ENCODE data around the gene REC8. TPM values are rescaled to one million over a fixed set of nuclear protein-coding genes. Genes with fewer than 3 reads are reported as not detected.
A peak's percentile ranks its signal among the peaks of the same experiment; 100 is the strongest.
"Not testable (repeated sequence)": the region's sequence is repeated elsewhere in the genome, so short reads cannot be mapped to it uniquely, and the experiment has no call there.

Gene REC8
- total RNA-seq, 1 experiment from 2014 or later: 0.31 TPM

DNA sequence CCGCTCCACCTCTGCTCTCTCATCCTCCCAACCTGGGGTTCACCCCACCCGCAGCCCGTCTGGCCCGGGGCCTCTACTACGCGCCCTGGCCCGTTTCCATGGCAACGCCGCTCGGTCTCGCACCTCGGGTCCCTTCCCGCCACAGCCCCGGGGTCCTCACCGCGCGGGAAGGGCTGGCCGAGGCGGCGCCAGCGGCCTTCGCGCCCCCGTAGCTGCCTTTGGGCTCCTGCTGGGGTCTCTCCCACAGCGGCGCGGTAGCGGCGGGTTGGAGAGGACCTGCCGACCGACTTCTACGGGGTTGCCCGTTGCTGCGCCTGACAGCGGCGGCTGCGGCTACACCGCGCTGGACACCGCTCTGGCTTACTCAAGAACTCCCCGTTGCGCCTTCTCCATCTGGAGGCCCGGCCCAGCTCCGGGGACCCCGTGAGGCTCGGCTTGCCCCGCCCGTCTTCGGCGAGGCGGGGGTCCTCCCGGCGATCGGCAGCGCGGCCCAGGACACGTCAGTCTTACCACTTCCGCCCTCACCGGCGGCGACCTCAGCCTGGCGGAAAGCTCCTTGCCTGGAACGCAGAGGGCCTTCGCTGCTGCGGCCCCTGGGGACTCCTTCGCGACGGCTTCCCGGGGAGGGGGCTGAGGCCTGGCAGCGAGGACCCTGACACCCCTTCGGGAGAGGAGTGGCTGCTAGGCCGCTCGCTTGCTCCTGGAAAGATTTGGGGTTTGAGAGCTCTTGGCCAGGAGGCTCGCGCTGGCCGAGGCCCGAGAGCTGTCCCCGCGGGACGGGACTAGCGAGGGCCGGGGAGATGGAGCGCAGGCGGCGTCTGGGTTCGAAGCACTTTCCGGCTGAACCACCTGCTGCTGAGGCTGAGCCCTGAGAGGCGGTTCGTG lies 23.5 kb downstream of the REC8 start, which contains the start of gene TM9SF1:
TSS of gene TM9SF1 (minus strand) at position 256 of the 885 bp plus-strand sequence. CDS start 422 bp downstream, outside the sequence.
- in situ Hi-C loops (cut with HindIII; ENCODE audit: low sequenced_read_pairs): no loop called here
- peak; percentile 86 for DNase-seq (ENCODE audit: low spot score)

DNA sequence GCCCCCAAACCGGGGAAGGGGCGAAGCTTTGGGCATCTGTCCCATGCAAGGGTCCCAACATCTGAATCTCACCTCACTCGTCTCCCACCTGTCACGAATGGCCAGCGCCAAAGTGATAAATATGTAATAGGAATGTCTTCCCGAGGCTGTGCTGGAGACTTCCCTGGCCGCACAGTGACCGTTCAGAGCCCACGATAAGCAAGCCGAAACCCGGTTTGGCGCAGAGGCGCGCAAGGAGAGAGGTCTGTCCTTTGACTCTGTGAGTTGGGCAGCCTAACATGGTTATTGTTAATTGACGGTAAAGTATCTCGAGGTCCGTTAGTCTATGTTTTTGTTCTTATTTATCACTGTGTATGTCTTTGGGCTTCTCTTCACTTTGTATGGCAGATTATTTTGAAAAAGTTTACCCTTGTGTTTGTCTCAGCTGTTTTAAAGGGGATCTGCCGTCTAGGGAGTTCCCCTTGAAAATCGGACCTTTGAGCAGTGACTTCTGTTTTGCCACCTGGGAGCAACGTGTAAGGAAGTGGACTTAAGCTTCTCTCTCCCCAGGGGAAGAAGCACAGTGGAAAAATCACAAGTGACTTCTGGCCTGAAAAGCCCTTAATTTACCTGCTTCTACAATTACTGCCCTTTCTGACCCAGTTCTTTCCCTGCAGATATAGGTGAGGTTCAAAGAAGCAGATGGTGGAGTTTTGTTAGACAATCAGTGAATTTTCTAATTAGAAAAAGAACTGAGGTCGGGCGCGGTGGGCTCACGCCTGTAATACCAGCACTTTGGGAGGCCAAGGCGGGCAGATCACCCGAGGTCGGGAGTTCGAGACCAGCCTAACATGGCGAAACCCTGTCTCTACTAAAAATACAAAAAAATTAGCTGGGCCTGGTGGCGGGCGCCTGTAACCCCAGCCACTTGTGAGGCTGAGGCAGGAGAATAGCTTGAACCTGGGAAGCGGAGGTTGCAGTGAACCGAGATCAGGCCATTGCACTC lies 24.5 kb downstream of the REC8 start:
- peak; percentile 18 for DNase-seq (ENCODE audit: low spot score)
- in situ Hi-C loops (cut with HindIII; ENCODE audit: low sequenced_read_pairs): no loop called here

DNA sequence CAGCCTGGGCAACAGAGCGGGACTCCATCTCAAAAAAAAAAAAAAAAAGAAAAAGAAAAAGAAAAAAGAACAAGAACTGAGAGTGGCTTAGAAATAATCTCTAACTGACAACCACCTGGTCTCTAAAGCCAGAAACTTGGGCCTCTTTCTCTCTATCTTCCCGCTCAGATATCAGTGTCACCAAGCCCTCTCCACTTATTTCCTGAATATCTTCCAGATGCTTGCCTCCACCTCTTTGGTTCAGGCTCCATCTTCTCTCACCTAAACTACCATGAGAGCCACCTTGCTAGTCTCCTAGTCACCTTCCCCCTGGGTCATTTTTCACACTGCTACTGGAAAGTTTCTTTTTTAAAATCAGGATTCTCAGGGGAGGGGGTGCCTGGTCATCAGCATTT lies 25.2 kb downstream of the REC8 start:
- no peak for DNase-seq (ENCODE audit: low spot score)
- in situ Hi-C loops (cut with HindIII; ENCODE audit: low sequenced_read_pairs): no loop called here

DNA sequence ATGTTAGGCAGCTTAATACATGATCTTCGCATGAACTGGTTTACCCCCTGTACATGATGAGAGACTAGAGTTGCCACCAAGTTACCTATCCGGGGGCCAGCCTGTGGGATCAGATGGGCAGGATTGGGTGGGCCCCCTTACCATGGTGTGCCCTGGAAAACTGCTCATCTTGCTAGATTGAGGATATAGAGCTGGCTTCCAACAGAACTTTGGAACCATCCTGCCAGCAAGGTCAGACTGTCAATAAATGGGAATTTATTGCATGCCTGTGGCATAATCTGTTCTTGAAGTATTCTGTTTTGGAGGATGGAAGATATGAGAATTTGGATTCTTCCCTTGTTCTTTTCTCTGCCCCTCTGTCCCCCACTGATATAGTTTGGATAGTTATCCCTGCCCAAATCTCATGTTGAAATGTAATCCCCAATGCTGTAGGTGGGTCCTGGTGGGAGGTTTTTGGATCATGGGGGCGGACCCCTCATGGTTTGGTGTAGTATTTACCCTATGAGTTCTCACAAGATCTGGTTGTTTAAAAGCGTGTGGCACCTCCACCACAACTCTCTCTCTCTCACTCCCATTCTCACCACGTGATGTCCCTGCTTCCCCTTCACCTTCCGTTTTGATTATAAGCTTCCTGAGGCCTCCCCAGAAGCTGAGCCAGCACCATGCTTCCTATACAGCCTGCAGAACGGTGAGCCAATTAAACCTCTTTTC lies 27.1 kb downstream of the REC8 start:
- no peak for DNase-seq (ENCODE audit: low spot score)
- in situ Hi-C loops (cut with HindIII; ENCODE audit: low sequenced_read_pairs): no loop called here

DNA sequence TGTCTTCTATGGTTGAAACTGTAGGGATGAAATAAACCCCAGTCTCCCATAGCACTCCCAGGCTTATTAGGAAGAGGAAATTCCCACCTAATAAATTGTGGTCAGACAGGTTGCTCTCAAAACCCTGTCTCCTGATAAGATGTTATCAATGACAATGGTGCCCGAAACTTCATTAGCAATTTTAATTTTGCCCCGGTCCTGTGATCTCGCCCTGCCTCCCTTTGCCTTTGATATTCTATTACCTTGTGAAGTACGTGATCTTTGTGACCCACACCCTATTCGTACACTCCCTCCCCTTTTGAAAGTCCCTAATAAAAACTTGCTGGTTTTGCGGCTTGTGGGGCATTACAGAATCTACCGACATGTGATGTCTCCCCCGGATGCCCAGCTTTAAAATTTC lies 30.7 kb downstream of the REC8 start:
- DNase-seq (ENCODE audit: low spot score): not testable (repeated sequence)

DNA sequence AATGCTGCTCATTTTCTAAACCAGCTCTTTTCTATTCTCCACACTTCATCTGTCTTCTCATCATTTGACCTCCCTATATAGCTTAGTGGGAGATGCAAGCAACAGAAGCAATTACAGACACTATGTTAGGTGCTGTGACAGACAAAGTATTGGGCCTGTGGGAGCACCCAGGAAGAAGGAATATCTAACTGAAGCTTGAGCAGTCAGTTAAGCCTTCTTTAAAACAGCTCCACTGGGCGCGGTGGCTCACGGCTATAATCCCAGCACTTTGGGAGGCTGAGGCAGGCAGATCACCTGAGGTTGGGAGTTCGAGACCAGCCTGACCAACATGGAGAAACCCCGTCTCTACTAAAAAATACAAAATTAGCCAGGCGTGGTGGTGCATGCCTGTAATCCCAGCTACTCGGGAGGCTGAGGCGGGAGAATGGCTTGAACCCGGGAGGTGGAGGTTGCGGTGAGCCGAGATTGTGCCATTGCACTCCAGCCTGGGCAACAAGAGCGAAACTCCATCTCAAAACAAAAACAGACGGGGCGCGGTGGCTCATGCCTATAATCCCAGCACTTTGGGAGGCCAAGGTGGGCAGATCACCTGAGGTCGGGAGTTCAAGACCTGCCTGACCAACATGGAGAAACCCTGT lies 31.5 kb downstream of the REC8 start:
- DNase-seq (ENCODE audit: low spot score); in situ Hi-C loops (cut with HindIII; ENCODE audit: low sequenced_read_pairs): not testable (repeated sequence)

More for the DNA sequence above, 30.7 kb downstream of the REC8 start:
- in situ Hi-C loops (cut with HindIII; ENCODE audit: low sequenced_read_pairs): not testable (repeated sequence)

DNA sequence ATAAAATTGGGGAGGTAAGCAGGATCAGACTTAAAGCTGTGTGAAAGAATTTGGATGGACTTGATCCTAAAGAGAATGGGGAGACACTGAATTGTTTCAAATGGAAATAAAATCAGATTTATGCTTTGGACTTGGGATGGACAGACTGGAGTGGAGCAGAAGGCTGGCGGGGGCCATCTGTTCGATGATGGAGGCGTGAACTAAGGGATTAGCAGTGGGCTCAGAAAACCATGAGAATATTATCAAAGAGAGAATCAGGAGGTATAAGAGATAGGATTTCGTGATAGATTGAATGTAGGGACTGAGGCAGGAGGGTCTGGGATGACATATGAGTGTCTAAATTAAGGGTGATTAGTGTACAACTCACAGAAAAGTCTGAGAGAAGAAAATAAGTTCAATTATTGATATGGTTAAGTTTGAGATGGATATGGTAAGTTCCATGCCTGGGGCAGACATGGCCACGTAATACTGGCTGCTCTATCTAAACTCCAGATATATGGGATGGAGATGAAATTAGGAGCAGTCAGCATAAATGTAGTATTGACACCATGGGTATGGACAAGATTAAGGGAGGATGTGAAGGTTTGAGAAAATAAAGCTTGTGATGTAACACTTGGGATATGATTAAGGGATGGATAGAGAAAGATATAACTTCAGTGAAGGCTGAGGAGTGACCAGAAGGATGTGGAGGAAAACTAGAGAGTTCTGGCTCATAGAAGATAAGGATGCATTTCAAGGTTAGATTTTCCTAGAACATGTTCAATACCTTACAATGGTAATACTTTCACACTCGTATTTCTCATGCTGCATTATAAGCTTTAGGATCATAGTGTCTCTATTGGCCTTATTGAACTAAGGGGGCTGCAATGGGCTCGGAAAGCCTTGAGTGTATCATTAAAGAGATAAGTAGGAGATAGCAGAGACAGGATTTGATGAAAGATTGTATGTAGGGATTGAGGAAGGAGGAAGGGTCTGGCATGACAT lies 32.6 kb downstream of the REC8 start:
- in situ Hi-C loops (cut with HindIII; ENCODE audit: low sequenced_read_pairs): no loop called here
- no peak for DNase-seq (ENCODE audit: low spot score)

DNA sequence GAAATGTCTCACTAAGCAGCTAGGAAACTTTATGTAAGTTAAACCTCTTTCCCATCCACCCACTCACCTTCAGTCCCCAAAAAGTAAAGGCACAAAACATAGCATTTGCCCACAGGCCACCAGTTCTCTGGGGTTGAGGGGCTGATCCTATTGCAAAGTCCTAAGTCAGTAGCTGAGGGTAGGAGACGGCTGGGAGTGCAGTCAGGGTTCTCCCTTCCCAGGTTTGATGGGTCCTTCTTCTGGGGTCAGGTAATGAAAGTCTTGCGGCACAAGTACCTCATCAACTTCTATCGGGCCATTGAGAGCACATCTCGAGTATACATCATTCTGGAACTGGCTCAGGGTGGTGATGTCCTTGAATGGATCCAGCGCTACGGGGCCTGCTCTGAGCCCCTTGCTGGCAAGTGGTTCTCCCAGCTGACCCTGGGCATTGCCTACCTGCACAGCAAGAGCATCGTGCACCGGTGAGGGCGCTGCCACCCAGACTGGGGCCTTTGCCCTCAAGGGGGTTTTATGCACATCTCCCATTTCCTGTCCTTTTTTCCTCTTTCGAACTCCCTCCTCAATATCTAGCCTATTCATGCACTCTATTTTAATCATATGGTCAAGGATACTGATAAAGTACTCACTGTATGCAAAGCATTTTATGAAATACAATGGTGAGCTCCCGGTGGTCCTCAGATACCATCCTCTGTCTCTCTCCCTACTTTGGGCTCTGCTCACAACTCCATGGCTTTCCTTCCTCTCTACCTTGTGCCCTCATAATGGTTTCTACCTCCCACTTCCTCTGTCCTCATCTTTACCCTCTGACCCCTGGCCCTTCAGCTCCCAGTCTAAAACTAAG lies 34.6 kb downstream of the REC8 start:
- no peak for DNase-seq (ENCODE audit: low spot score)

DNA sequence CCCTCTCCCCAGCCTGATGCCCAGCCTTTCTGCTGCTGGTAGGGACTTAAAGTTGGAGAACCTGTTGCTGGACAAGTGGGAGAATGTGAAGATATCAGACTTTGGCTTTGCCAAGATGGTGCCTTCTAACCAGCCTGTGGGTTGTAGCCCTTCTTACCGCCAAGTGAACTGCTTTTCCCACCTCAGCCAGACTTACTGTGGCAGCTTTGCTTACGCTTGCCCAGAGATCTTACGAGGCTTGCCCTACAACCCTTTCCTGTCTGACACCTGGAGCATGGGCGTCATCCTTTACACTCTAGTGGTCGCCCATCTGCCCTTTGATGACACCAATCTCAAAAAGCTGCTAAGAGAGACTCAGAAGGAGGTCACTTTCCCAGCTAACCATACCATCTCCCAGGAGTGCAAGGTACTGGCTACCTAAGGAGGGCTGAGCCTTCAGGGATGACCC lies 35.2 kb downstream of the REC8 start:
- in situ Hi-C loops (cut with HindIII; ENCODE audit: low sequenced_read_pairs): no loop called here
- DNase-seq (ENCODE audit: low spot score): no peak

More for the DNA sequence above, 34.6 kb downstream of the REC8 start:
- in situ Hi-C loops (cut with HindIII; ENCODE audit: low sequenced_read_pairs): no loop called here

DNA sequence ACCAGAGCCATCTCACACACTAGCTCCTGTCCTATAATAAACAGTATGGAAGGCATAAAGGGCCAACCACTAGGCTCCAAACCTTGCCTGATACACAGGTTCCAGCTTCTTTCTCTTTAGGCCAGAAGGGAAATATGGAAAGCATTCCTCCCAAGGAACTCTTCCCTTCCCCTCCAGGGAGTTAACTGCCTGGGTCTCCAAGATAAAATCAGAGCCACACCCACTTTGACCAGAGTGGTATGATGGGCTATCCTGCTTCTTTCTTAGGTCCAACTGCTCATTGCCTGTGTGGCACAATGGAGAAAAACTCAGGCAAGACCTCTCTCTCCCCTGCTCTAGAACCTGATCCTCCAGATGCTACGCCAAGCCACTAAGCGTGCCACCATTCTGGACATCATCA lies 35.7 kb downstream of the REC8 start:
- in situ Hi-C loops (cut with HindIII; ENCODE audit: low sequenced_read_pairs): no loop called here
- DNase-seq (ENCODE audit: low spot score): no peak

DNA sequence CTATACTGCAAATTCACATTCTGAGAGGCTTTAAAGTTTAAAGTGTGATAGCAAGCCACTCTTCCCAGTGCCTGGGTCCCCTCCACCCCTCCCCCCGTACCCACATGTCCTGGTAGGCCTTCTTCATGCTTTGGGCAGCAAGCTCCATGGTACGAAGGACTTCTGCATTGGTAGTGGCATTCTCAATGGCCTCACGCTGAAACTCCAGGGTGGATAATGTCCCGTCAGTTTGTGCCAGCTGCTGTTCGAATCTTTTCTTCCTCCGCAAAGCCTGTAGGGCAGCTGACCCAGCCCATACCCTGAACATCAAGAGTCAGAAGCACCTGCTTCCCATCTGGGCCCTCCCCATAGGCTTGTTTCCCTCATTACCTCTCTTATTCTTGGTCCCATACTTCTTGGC lies 39.4 kb downstream of the REC8 start:
- no peak for DNase-seq (ENCODE audit: low spot score)
- in situ Hi-C loops (cut with HindIII; ENCODE audit: low sequenced_read_pairs): no loop called here

DNA sequence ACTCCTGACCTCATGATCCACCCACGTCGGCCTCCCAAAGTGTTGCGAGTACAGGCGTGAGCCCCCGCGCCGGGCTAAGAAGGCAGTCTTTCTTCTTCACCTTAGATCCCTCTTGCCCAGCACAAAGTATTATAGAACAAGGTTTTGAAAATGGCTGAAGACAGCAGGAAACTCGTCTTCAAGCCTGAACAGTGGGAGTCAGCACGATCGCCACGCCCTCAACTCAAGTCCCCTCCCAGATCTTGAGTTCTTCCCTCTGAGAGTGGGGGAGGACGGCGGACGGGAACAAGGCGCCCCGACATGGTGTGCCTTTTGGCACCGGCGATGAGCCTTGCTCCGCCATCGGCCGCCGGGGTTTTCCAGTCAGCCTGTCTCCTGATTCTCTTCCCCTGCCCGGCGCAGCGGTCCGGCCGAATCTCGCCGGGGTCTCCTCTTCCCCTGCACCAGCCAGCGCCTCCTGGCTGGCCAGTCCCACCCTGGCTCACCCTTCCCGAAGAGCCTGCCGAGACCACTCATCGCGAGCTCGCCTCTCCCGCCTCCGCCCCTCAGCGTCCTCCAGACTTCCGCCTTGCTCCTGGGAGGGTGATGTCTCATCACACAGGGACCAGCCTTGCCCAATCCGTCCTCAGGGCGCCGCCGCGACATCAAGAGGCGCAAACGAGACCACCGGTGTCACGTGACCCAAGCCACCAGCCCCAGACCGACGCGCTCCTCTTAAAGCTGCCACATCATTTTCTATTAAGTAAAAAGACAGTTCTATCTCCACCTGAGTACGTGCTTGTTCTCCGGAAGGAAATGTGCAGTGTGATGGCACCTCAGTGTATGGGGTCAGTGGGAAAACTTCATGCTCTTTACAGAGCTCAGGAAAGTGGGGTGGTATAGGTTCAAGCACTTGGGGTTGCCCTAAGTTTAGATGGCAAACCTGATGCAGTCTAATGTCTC lies 41.3 kb downstream of the REC8 start, which contains the start of gene CHMP4A:
TSS of gene CHMP4A (minus strand) at position 565 of the 942 bp plus-strand sequence. CDS start at position 516, 49 bp downstream.
- in situ Hi-C loops (cut with HindIII; ENCODE audit: low sequenced_read_pairs): no loop called here
- peak; percentile 95 for DNase-seq (ENCODE audit: low spot score)

DNA sequence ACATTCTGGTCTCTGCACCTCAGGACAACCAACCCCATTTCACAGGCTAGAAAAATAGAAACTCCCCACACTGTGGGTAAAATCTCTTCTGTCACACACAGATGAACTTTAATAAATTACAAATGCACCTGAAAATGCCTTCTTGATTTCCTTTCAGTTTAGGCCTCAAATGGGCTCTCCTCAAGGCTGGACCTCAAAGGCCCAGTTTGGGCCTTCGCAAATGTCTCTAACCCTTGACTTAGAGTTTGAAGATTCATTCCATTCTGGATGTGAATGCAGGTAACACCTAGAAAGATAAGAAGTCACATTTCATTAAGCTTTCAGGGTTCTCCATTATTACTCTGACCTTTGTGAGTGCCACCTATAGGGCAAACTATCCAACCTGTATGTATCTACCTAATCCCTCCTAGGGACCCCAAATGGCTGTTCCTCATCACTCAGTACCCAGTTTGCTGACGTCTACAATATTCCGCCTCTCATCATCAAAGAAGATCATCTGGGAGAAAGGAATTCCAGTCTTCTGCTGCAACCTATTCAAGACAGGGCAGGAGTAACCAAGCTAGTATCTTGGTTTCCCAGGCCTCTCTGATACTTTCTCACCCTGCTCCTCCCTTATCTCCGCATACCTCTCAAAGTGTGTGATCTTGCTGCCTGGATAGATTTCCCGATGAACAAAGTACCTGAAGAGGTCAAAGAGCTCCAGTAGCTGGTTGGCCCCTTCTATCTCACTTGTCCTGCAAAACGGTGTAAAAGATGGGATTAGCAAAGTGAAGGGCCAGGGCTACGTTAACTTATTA lies 42.2 kb downstream of the REC8 start:
- no peak for DNase-seq (ENCODE audit: low spot score)
- in situ Hi-C loops (cut with HindIII; ENCODE audit: low sequenced_read_pairs): no loop called here

DNA sequence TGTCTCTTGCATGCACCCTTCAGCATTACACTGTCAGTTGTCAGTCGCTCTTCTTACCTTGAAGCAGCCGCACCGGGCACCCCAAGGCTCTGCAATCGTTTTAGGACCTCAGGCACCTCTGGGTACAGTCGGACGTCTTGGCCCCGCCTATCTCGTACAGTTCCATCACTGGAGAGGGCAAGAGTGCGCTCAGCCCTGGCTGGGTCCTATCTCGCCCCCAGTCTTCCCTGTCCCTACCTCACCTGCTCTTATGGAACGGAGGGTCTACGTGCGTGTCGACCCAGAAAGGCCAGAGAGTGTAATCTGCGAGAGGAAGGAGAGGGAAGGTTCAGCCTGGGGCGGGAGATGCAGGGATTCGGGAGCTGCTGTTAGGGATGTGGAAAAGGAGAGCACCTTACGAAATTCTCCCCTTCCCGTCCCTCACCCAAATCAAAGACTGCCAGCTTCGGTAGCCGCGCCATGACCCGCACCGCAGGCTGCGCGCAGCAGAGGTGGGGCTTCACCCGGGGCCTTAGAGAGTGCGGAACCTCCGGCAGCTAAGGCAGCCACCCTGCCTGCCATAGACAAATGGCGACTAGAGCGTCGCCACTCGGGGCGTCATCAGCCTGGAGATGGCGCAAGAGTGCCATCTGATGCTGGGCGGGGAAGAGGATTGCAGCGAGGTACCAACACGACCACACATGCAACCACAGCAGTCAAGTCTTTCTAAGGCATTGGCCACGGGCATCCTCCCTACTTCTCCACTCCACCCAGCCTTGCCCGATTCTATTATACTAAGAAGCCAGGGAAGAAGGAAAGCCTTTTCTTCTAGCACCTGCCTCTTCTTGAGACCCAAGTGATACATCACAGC lies 43.8 kb downstream of the REC8 start, which contains the start of gene MDP1:
TSS of gene MDP1 (minus strand) at position 572 of the 850 bp plus-strand sequence. CDS start at position 461, 111 bp downstream.
- in situ Hi-C loops (cut with HindIII; ENCODE audit: low sequenced_read_pairs): no loop called here
- DNase-seq (ENCODE audit: low spot score): peak; percentile 95

Measured in G401 (cell line).